HG03558 (cell line): ENCODE measurements around the gene LYSMD2.

Source experiments
- ATAC-seq: cut with Tn5 transposase; IDR thresholded peaks from one replicate; pipeline ENCODE4 v1.9.1; 2021; ENCODE audit warnings: moderate number of reproducible peaks; ENCODE audit not compliant: unreplicated experiment; ENCODE audit errors: extremely low read depth

LYSMD2 gene

GRCh38 chr15:51754267-51754666 lies 16.8 kb upstream of the LYSMD2 start:
- ATAC-seq, result no peak

GRCh38 chr15:51752888-51753287 lies 15.4 kb upstream of the LYSMD2 start:
- no peak for ATAC-seq

GRCh38 chr15:51751697-51752683 lies 14.5 kb upstream of the LYSMD2 start:
- peak; percentile 12 for ATAC-seq

- ATAC-seq, result peak; percentile 63
Measured at GRCh38 chr15:51750792-51751696, 13.6 kb upstream of the LYSMD2 start, which contains the start of gene TMOD2. Gene TMOD2, plus strand, starts transcription at chr15:51751597. Its CDS starts 14,845 bp downstream, at chr15:51766442.

GRCh38 chr15:51750186-51750585 lies 12.7 kb upstream of the LYSMD2 start:
- ATAC-seq, result no peak

- ATAC-seq, result no peak
Measured at GRCh38 chr15:51749307-51749706, 11.9 kb upstream of the LYSMD2 start.

GRCh38 chr15:51739061-51739712 lies 1.7 kb upstream of the LYSMD2 start:
- no peak for ATAC-seq

- no peak for ATAC-seq
Measured at GRCh38 chr15:51738553-51738952, 1.1 kb upstream of the LYSMD2 start.

- no peak for ATAC-seq
Measured at GRCh38 chr15:51736751-51737521, 519 bp downstream of the LYSMD2 start.

GRCh38 chr15:51736069-51736468 lies 1.4 kb downstream of the LYSMD2 start:
- no peak for ATAC-seq

- ATAC-seq, result no peak
Measured at GRCh38 chr15:51735228-51736010, 2.0 kb downstream of the LYSMD2 start.

- no peak for ATAC-seq
Measured at GRCh38 chr15:51732646-51733045, 4.8 kb downstream of the LYSMD2 start.

- ATAC-seq, result peak; percentile 29
Measured at GRCh38 chr15:51731549-51732267, 5.7 kb downstream of the LYSMD2 start.

- ATAC-seq, result no peak
Measured at GRCh38 chr15:51727141-51727897, 10.1 kb downstream of the LYSMD2 start.

GRCh38 chr15:51726302-51727073 lies 11.0 kb downstream of the LYSMD2 start:
- peak; percentile 70 for ATAC-seq

GRCh38 chr15:51724673-51725072 lies 12.8 kb downstream of the LYSMD2 start:
- ATAC-seq, result no peak

- ATAC-seq, result no peak
Measured at GRCh38 chr15:51724199-51724598, 13.3 kb downstream of the LYSMD2 start.
